HCT116 (cell line): Measurements from ENCODE around the gene ARID5A. TPM values are rescaled to one million over a fixed set of nuclear protein-coding genes. Genes with fewer than 3 reads are reported as not detected.

ENCODE experiments used
- ATAC-seq: fragments of 200-7000 bp; cut with Tn5 transposase; 2 replicates; pipeline ENCODE4 v1.9.1; 2020; ENCODE audit warnings: mild to moderate bottlenecking, moderate library complexity
- BruUV-seq: library from RNA; stranded (reverse); fragments of 400-500 nt; replicated peaks from 2 replicates; lab custom pipeline; 2021; lab: Mats Ljungman, UMichigan
- CTCF ChIA-PET: fragments of 300-600 bp; sonication (Branson Sonifier 250); formaldehyde crosslinking; loops from one replicate; lab custom pipeline; 2021; ENCODE audit warnings: antibody characterized with exemption; lab: Charles Lee
- POLR2A ChIA-PET: fragments of 300-600, 350-600 bp; sonication (Branson Sonifier 250); formaldehyde crosslinking; loops from one replicate; lab custom pipeline; 2021; ENCODE audit warnings: antibody characterized with exemption; lab: Charles Lee
- RAD21 ChIA-PET, 2 experiments: fragments of 300-600 bp; sonication (Branson Sonifier 250); formaldehyde crosslinking; loops; one replicate each; lab custom pipeline; 2023; ENCODE audit warnings: low total read pairs in 2 of 2; ENCODE audit not compliant: uncharacterized antibody in 2 of 2, unreplicated experiment in 2 of 2, low non-redundant PET in 1 of 2; lab: Charles Lee
- DNase-seq: peaks from one replicate; pipeline ENCODE4 v3.0.0-alpha.2; 2010; ENCODE audit warnings: low read depth, low spot score
- H2AFZ ChIP-seq: fragments of 200-600 bp; shearing (Covaris generic), sonication (generic); 2 replicates; pipeline ENCODE4 v1.6.1; 2017; ENCODE audit warnings: low read depth, mixed run types, mixed read lengths, antibody characterized with exemption, low read length; ENCODE audit not compliant: poor library complexity, severe bottlenecking
- H3K27ac ChIP-seq: 2 replicates; pipeline ENCODE4 v1.5.1; 2012; ENCODE audit warnings: low read depth, low read length
- H3K27me3 ChIP-seq: fragments of 200-600 bp; sonication (generic); 2 replicates; pipeline ENCODE4 v1.6.1; 2016; ENCODE audit warnings: mixed run types, low read length, mixed read lengths; ENCODE audit not compliant: insufficient read depth
- H3K36me3 ChIP-seq, 2 experiments: fragments of 200-500 bp in 1 of 2; fragments of 200-600 bp in 1 of 2; sonication (Bioruptor generic) in 1 of 2; sonication (generic) in 1 of 2; 2 replicates each; pipeline versions ENCODE4 v1.5.1 to v1.6.1; 2014 to 2016; ENCODE audit warnings: low read length in 2 of 2, inconsistent platforms in 1 of 2, mixed read lengths in 1 of 2, mixed run types in 1 of 2; ENCODE audit not compliant: insufficient read depth in 2 of 2, control insufficient read depth in 1 of 2
- H3K4me1 ChIP-seq, 2 experiments: fragments of 200-600 bp in 1 of 2; sonication (generic) in 1 of 2; 2 replicates each; pipeline versions ENCODE4 v1.5.1 to v1.6.1; 2012 to 2017; ENCODE audit warnings: low read length in 2 of 2, inconsistent platforms in 1 of 2, mild to moderate bottlenecking in 1 of 2, mixed read lengths in 1 of 2, mixed run types in 1 of 2, moderate library complexity in 1 of 2; ENCODE audit not compliant: insufficient read depth in 2 of 2, control insufficient read depth in 1 of 2
- H3K4me2 ChIP-seq: fragments of 200-600 bp; sonication (generic); 2 replicates; pipeline ENCODE4 v1.6.1; 2017; ENCODE audit warnings: mixed run types, low read length, mixed read lengths
- H3K4me3 ChIP-seq, 2 experiments: fragments of 200-600 bp in 1 of 2; sonication (generic) in 1 of 2; replicated peaks in 1 of 2; 2 replicates each; pipeline ENCODE4 v1.5.1; 2011 to 2016; ENCODE audit warnings: low read length in 2 of 2, control low read depth in 1 of 2, low read depth in 1 of 2, mild to moderate bottlenecking in 1 of 2, mixed read lengths in 1 of 2, mixed run types in 1 of 2
- H3K79me2 ChIP-seq: fragments of 200-600 bp; sonication (generic); 2 replicates; pipeline ENCODE4 v1.6.1; 2017; ENCODE audit warnings: mild to moderate bottlenecking, mixed run types, low read length, moderate library complexity, mixed read lengths; ENCODE audit not compliant: insufficient read depth
- H3K9ac ChIP-seq: fragments of 200-600 bp; sonication (generic); 2 replicates; pipeline ENCODE4 v1.6.1; 2016; ENCODE audit warnings: low read length, mixed read lengths
- H3K9me2 ChIP-seq: fragments of 200-600 bp; sonication (generic), shearing (Covaris generic); 2 replicates; pipeline ENCODE4 v1.6.1; 2017; ENCODE audit warnings: mixed run types, mild to moderate bottlenecking, moderate library complexity; ENCODE audit not compliant: insufficient read depth
- H3K9me3 ChIP-seq, 2 experiments: fragments of 200-500 bp in 1 of 2; fragments of 200-600 bp in 1 of 2; sonication (Bioruptor generic) in 1 of 2; sonication (generic) in 1 of 2; 2 replicates each; pipeline ENCODE4 v1.6.1; 2014 to 2017; ENCODE audit warnings: low read length in 2 of 2, mixed read lengths in 2 of 2, inconsistent platforms in 1 of 2, low read depth in 1 of 2, mild to moderate bottlenecking in 1 of 2, mixed run types in 1 of 2, moderate library complexity in 1 of 2; ENCODE audit not compliant: control insufficient read depth in 1 of 2, insufficient read depth in 1 of 2
- H4K20me1 ChIP-seq: fragments of 200-600 bp; sonication (generic), shearing (Covaris generic); 2 replicates; pipeline ENCODE4 v1.6.1; 2017; ENCODE audit warnings: mixed run types, mild to moderate bottlenecking, moderate library complexity; ENCODE audit not compliant: insufficient read depth
- CBX3 ChIP-seq: IDR thresholded peaks from 2 replicates; pipeline ENCODE4 v1.6.1; 2012; ENCODE audit warnings: low read depth
- CEBPB ChIP-seq: IDR thresholded peaks from 2 replicates; pipeline ENCODE4 v1.6.1; 2012; ENCODE audit warnings: low read depth
- EGR1 ChIP-seq: IDR thresholded peaks from 2 replicates; pipeline ENCODE4 v1.6.1; 2012; ENCODE audit warnings: low read depth
- EZH2 ChIP-seq: fragments of 200-600 bp; sonication (generic); IDR thresholded peaks from 2 replicates; pipeline ENCODE4 v1.6.1; 2017; ENCODE audit warnings: antibody characterized with exemption, mixed run types
- EZH2phosphoT487 ChIP-seq: fragments of 200-600 bp; IDR thresholded peaks from 2 replicates; pipeline ENCODE4 v1.6.1; 2018; ENCODE audit warnings: antibody characterized with exemption, borderline replicate concordance
- FOSL1 ChIP-seq: IDR thresholded peaks from 2 replicates; pipeline ENCODE4 v1.6.1; 2012; ENCODE audit warnings: low read depth
- JUND ChIP-seq: IDR thresholded peaks from 2 replicates; pipeline ENCODE4 v1.6.1; 2012
- POLR2A ChIP-seq: IDR thresholded peaks from 2 replicates; pipeline ENCODE4 v1.7.0; 2011; ENCODE audit warnings: borderline replicate concordance; ENCODE audit not compliant: insufficient read depth, insufficient read length; ENCODE audit errors: extremely low read depth
- RAD21 ChIP-seq: IDR thresholded peaks from 2 replicates; pipeline ENCODE4 v1.6.1; 2012; ENCODE audit warnings: low read depth, mild to moderate bottlenecking
- SIN3A ChIP-seq: IDR thresholded peaks from 2 replicates; pipeline ENCODE4 v1.6.1; 2012; ENCODE audit warnings: low read depth
- SP1 ChIP-seq: IDR thresholded peaks from 2 replicates; pipeline ENCODE4 v1.6.1; 2012; ENCODE audit warnings: low read depth
- SRF ChIP-seq: IDR thresholded peaks from 2 replicates; pipeline ENCODE4 v1.6.1; 2012; ENCODE audit warnings: low read depth
- TCF7L2 ChIP-seq: IDR thresholded peaks from 2 replicates; pipeline ENCODE4 v1.7.0; 2011; ENCODE audit warnings: borderline replicate concordance, inconsistent platforms; ENCODE audit not compliant: insufficient read depth, insufficient read length; ENCODE audit errors: extremely low read depth
- YY1 ChIP-seq: IDR thresholded peaks from 2 replicates; pipeline ENCODE4 v1.6.1; 2011; ENCODE audit warnings: low read length, low read depth, moderate library complexity, mild to moderate bottlenecking; ENCODE audit not compliant: insufficient replicate concordance; ENCODE audit errors: extremely low read depth
- ZFX ChIP-seq: fragments of 450-650 bp; IDR thresholded peaks from 2 replicates; pipeline ENCODE4 v1.6.1; 2017
- ZNF274 ChIP-seq: fragments of 200-500 bp; sonication (Bioruptor generic); IDR thresholded peaks from 2 replicates; pipeline ENCODE4 v1.6.1; 2014; ENCODE audit warnings: mild to moderate bottlenecking, low read depth, low read length, inconsistent platforms
- intact Hi-C: fragments of 100-400 bp; cut with micrococcal nuclease; formaldehyde crosslinking; loops from 2 replicates; pipeline ENCODE4 v1.10.0; 2022
- total RNA-seq: library from RNA; stranded (reverse); gene quantifications from one replicate; pipeline ENCODE4 v1.2.1, GENCODE V29; 2021; ENCODE audit not compliant: unreplicated experiment
- TF ChIP-seq, protein P1 (sequence below): IDR thresholded peaks from 2 replicates; pipeline ENCODE4 v1.6.1; 2011; ENCODE audit warnings: mild to moderate bottlenecking, low read length, moderate library complexity; ENCODE audit not compliant: insufficient replicate concordance; ENCODE audit errors: extremely low read depth
- TF ChIP-seq, protein P2 (sequence below): IDR thresholded peaks from 2 replicates; pipeline ENCODE4 v1.6.1; 2012
- TF ChIP-seq, protein P3 (sequence below), 3 experiments: fragments of 200-600 bp in 1 of 3; sonication (generic) in 1 of 3; IDR thresholded peaks in 2 of 3; conservative IDR thresholded peaks in 1 of 3; 2 replicates each; pipeline ENCODE4 v1.5.1; 2012 to 2017; ENCODE audit warnings: low read depth in 2 of 3, low read length in 2 of 3, antibody characterized with exemption in 1 of 3, borderline replicate concordance in 1 of 3, control low read depth in 1 of 3, mild to moderate bottlenecking in 1 of 3, mixed read lengths in 1 of 3, mixed run types in 1 of 3, moderate library complexity in 1 of 3; ENCODE audit not compliant: insufficient read depth in 1 of 3
- TF ChIP-seq, protein P4 (sequence below): IDR thresholded peaks from 2 replicates; pipeline ENCODE4 v1.6.1; 2012; ENCODE audit warnings: low read depth

ARID5A gene
- total RNA-seq, 1 experiment from 2014 or later, result 8.2 TPM

DNA sequence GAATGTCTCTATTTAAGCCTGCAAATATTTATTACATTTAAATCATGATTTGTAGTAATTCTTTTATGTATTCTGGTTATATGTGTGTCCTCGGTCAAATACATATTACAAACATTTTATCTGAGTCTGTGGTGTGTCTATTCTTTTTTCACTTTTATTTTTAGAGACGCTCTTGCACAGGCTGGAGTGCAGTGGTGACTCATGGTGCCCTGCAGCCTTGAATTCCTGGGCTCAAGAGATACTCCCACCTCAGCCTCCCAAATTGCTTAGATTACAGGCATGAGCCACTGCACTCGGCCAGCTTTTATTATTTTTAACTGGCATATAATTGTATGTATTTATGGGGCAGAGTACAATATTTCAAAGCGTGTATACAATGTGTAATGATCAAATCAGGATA is 47.5 kb downstream of the ARID5A start:
- Histone ChIP-seq H3K79me2 (no peaks in the 10 kb centered on the region), H4K20me1 (no peaks in the 10 kb centered on the region), H3K4me3 (no peak overlapping the region), H3K9me2 (no peaks in the 10 kb centered on the region), H3K4me1 (no peaks in the 10 kb centered on the region), H3K27me3 (no peaks in the 10 kb centered on the region), H3K36me3 (no peaks in the 10 kb centered on the region), H3K9me3 (no peaks in the 10 kb centered on the region), H3K9ac (no peak overlapping the region), H3K4me2 (no peak overlapping the region), H2AFZ (no peak overlapping the region), H3K27ac (no peak overlapping the region)
- POLR2A ChIA-PET, result no interaction called here
- ATAC-seq, result no peak
- TF ChIP-seq, protein P1, sequence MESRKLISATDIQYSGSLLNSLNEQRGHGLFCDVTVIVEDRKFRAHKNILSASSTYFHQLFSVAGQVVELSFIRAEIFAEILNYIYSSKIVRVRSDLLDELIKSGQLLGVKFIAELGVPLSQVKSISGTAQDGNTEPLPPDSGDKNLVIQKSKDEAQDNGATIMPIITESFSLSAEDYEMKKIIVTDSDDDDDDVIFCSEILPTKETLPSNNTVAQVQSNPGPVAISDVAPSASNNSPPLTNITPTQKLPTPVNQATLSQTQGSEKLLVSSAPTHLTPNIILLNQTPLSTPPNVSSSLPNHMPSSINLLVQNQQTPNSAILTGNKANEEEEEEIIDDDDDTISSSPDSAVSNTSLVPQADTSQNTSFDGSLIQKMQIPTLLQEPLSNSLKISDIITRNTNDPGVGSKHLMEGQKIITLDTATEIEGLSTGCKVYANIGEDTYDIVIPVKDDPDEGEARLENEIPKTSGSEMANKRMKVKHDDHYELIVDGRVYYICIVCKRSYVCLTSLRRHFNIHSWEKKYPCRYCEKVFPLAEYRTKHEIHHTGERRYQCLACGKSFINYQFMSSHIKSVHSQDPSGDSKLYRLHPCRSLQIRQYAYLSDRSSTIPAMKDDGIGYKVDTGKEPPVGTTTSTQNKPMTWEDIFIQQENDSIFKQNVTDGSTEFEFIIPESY, result no peak
- TF ChIP-seq TCF7L2 (no peak), YY1 (no peak), POLR2A (no peak), JUND (no peak), EZH2phosphoT487 (no peak), ZNF274 (no peak), EGR1 (no peak), FOSL1 (no peak), RAD21 (no peak), ZFX (no peak), SP1 (no peak), SRF (no peak), EZH2 (no peak), SIN3A (no peak), CBX3 (no peak), CEBPB (no peak)
- TF ChIP-seq, protein P2, sequence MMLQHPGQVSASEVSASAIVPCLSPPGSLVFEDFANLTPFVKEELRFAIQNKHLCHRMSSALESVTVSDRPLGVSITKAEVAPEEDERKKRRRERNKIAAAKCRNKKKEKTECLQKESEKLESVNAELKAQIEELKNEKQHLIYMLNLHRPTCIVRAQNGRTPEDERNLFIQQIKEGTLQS, result no peak
- TF ChIP-seq, protein P3, sequence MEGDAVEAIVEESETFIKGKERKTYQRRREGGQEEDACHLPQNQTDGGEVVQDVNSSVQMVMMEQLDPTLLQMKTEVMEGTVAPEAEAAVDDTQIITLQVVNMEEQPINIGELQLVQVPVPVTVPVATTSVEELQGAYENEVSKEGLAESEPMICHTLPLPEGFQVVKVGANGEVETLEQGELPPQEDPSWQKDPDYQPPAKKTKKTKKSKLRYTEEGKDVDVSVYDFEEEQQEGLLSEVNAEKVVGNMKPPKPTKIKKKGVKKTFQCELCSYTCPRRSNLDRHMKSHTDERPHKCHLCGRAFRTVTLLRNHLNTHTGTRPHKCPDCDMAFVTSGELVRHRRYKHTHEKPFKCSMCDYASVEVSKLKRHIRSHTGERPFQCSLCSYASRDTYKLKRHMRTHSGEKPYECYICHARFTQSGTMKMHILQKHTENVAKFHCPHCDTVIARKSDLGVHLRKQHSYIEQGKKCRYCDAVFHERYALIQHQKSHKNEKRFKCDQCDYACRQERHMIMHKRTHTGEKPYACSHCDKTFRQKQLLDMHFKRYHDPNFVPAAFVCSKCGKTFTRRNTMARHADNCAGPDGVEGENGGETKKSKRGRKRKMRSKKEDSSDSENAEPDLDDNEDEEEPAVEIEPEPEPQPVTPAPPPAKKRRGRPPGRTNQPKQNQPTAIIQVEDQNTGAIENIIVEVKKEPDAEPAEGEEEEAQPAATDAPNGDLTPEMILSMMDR (IDR thresholded peaks at IDR 0.05 in 2 of 3, conservative IDR thresholded peaks at IDR 0.05 in 1 of 3; ENCODE audit: borderline replicate concordance in 1 of 3, insufficient read depth in 1 of 3, low read depth in 2 of 3, low read length in 2 of 3), result no peak
- TF ChIP-seq, protein P4, sequence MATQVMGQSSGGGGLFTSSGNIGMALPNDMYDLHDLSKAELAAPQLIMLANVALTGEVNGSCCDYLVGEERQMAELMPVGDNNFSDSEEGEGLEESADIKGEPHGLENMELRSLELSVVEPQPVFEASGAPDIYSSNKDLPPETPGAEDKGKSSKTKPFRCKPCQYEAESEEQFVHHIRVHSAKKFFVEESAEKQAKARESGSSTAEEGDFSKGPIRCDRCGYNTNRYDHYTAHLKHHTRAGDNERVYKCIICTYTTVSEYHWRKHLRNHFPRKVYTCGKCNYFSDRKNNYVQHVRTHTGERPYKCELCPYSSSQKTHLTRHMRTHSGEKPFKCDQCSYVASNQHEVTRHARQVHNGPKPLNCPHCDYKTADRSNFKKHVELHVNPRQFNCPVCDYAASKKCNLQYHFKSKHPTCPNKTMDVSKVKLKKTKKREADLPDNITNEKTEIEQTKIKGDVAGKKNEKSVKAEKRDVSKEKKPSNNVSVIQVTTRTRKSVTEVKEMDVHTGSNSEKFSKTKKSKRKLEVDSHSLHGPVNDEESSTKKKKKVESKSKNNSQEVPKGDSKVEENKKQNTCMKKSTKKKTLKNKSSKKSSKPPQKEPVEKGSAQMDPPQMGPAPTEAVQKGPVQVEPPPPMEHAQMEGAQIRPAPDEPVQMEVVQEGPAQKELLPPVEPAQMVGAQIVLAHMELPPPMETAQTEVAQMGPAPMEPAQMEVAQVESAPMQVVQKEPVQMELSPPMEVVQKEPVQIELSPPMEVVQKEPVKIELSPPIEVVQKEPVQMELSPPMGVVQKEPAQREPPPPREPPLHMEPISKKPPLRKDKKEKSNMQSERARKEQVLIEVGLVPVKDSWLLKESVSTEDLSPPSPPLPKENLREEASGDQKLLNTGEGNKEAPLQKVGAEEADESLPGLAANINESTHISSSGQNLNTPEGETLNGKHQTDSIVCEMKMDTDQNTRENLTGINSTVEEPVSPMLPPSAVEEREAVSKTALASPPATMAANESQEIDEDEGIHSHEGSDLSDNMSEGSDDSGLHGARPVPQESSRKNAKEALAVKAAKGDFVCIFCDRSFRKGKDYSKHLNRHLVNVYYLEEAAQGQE, result no peak
- no peak for DNase-seq
- intact Hi-C loops, result no loop called here
- no TSS peak for BruUV-seq
- RAD21 ChIA-PET, result no interaction called here
- CTCF ChIA-PET, result no interaction called here
